B cell (primary cell): Measurements from ENCODE around the gene AKR1A1. TPM values are rescaled to one million over a fixed set of nuclear protein-coding genes. Genes with fewer than 3 reads are reported as not detected.

Experiments
- ATAC-seq: fragments of 200-7000 bp; cut with Tn5 transposase; one replicate; pipeline ENCODE4 v1.10.0; 2021; ENCODE audit warnings: low read depth, mild to moderate bottlenecking, moderate number of reproducible peaks, moderate library complexity
- CTCF ChIA-PET: fragments of 350-600 bp; sonication (Branson Sonifier 250); formaldehyde crosslinking; loops from one replicate; lab custom pipeline; 2021; ENCODE audit warnings: antibody characterized with exemption, inconsistent platforms; lab: Charles Lee
- POLR2A ChIA-PET: fragments of 350-600 bp; sonication (Branson Sonifier 250); formaldehyde crosslinking; loops from one replicate; lab custom pipeline; 2021; ENCODE audit warnings: antibody characterized with exemption; lab: Charles Lee
- DNase-seq: peaks from one replicate; pipeline ENCODE4 v3.0.0; 2013
- H2AFZ ChIP-seq: 2 replicates; pipeline ENCODE4 v1.6.1; 2012; ENCODE audit warnings: mild to moderate bottlenecking, low read depth, low read length; ENCODE audit not compliant: insufficient read depth, poor library complexity, severe bottlenecking
- H3K27ac ChIP-seq, 2 donors: 1 replicate in 1 of 2; 2 replicates in 1 of 2; pipeline ENCODE4 v1.5.1; 2012 to 2013; ENCODE audit warnings: low read length in 2 of 2, mild to moderate bottlenecking in 2 of 2, moderate library complexity in 1 of 2
- H3K27me3 ChIP-seq, 4 experiments: fragments of 200-600 bp in 1 of 4; sonication (generic) in 1 of 4; replicated peaks in 1 of 4; 1 replicate in 2 of 4; 2 replicates in 2 of 4; pipeline versions ENCODE4 v1.6.1 to v1.7.0; 2013 to 2016; ENCODE audit warnings: low read length in 3 of 4, mild to moderate bottlenecking in 2 of 4, mixed read lengths in 1 of 4, moderate library complexity in 1 of 4; ENCODE audit not compliant: insufficient read depth in 4 of 4, control insufficient read depth in 3 of 4; ENCODE audit errors: control extremely low read depth in 1 of 4
- H3K36me3 ChIP-seq, 2 experiments: replicated peaks in 1 of 2; 1 replicate in 1 of 2; 2 replicates in 1 of 2; pipeline versions ENCODE4 v1.6.1 to v1.7.1; 2013; ENCODE audit warnings: low read length in 1 of 2; ENCODE audit not compliant: insufficient read depth in 2 of 2, control insufficient read depth in 1 of 2; ENCODE audit errors: control extremely low read depth in 1 of 2, extremely low read depth in 1 of 2
- H3K4me1 ChIP-seq, 2 donors: fragments of 200-600 bp in 1 of 2; sonication (generic) in 1 of 2; 1 replicate in 1 of 2; 2 replicates in 1 of 2; pipeline versions ENCODE4 v1.5.1 to v1.6.1; 2013 to 2017; ENCODE audit warnings: low read length in 2 of 2; ENCODE audit not compliant: control insufficient read depth in 2 of 2, insufficient read depth in 2 of 2
- H3K4me2 ChIP-seq: replicated peaks from 2 replicates; pipeline ENCODE3; 2012; ENCODE audit warnings: mild to moderate bottlenecking, low read depth, low read length; ENCODE audit not compliant: poor library complexity, severe bottlenecking
- H3K4me3 ChIP-seq, 5 experiments: fragments of 200-600 bp in 1 of 5; sonication (generic) in 1 of 5; 1 replicate in 3 of 5; 2 replicates in 2 of 5; pipeline versions ENCODE4 v1.5.1 to v1.7.0; 2011 to 2016; ENCODE audit warnings: low read length in 4 of 5, mild to moderate bottlenecking in 4 of 5, low read depth in 2 of 5, control low read depth in 1 of 5, moderate library complexity in 1 of 5; ENCODE audit not compliant: insufficient read depth in 1 of 5; ENCODE audit errors: control extremely low read depth in 1 of 5, extremely low read depth in 1 of 5
- H3K79me2 ChIP-seq: fragments of 200-600 bp; sonication (generic); one replicate; pipeline ENCODE4 v1.6.0; 2016; ENCODE audit warnings: low read length; ENCODE audit not compliant: control insufficient read depth, insufficient read depth
- H3K9ac ChIP-seq: fragments of 200-600 bp; sonication (generic); 2 replicates; pipeline ENCODE4 v1.6.1; 2017; ENCODE audit warnings: mild to moderate bottlenecking, low read length, moderate library complexity
- H3K9me3 ChIP-seq, 3 donors: one replicate each; pipeline versions ENCODE4 v1.6.1 to v1.7.1; 2013; ENCODE audit warnings: low read length in 2 of 3; ENCODE audit not compliant: control insufficient read depth in 2 of 3, insufficient read depth in 1 of 3; ENCODE audit errors: control extremely low read depth in 1 of 3
- H4K20me1 ChIP-seq: 2 replicates; pipeline ENCODE4 v1.6.0; 2012; ENCODE audit warnings: mild to moderate bottlenecking, low read length; ENCODE audit not compliant: insufficient read depth, control insufficient read depth, poor library complexity, severe bottlenecking
- H3K27ac Mint-ChIP-seq: one replicate; pipeline ENCODE4 v1.8.0; 2021; ENCODE audit warnings: mixed read lengths
- H3K27me3 Mint-ChIP-seq: one replicate; pipeline ENCODE4 v1.8.0; 2021; ENCODE audit warnings: mixed read lengths
- H3K4me1 Mint-ChIP-seq: one replicate; pipeline ENCODE4 v1.8.0; 2021; ENCODE audit warnings: mixed read lengths
- H3K4me3 Mint-ChIP-seq: one replicate; pipeline ENCODE4 v1.8.0; 2021; ENCODE audit warnings: mixed read lengths
- H3K9me3 Mint-ChIP-seq: one replicate; pipeline ENCODE4 v1.8.0; 2022; ENCODE audit warnings: mixed read lengths; ENCODE audit not compliant: insufficient read depth
- EZH2 ChIP-seq: IDR thresholded peaks from 2 replicates; pipeline ENCODE4 v1.6.1; 2012; ENCODE audit warnings: borderline replicate concordance, low read depth, mild to moderate bottlenecking, moderate library complexity, low read length; ENCODE audit not compliant: insufficient read depth, poor library complexity, severe bottlenecking
- WGBS: methylation state at CpG from one replicate; pipeline ENCODE4 v1.1.5; 2013; ENCODE audit warnings: missing lambda C conversion rate; ENCODE audit not compliant: insufficient coverage; 5-methylcytosine and 5-hydroxymethylcytosine counted together
- intact Hi-C: fragments of 100-400 bp; cut with micrococcal nuclease; formaldehyde crosslinking; loops from one replicate; pipeline ENCODE4 v1.10.0; 2022
- polyA plus RNA-seq: library from polyadenylated mRNA; depleted of rRNA; stranded (reverse); fragments of >200 nt; gene quantifications from 2 replicates; pipeline ENCODE4 v1.2.3, GENCODE V29; 2012
- total RNA-seq, 2 donors: library from RNA; stranded (reverse); fragments of 120-200 nt in 1 of 2; gene quantifications; 1 replicate in 1 of 2; 2 replicates in 1 of 2; pipeline versions ENCODE4 v1.2.3 to v1.2.4, GENCODE V29; 2013 to 2022
- TF ChIP-seq, protein P1 (sequence below): fragments of 200-600 bp; IDR thresholded peaks from one replicate; pipeline ENCODE4 v1.8.0; 2022; ENCODE audit warnings: antibody characterized with exemption, mild to moderate bottlenecking

Gene AKR1A1
- total and polyA plus RNA-seq, 2 donors (not counting 1 experiment from before 2014, with no cell fraction given): 145 to 163 TPM

DNA sequence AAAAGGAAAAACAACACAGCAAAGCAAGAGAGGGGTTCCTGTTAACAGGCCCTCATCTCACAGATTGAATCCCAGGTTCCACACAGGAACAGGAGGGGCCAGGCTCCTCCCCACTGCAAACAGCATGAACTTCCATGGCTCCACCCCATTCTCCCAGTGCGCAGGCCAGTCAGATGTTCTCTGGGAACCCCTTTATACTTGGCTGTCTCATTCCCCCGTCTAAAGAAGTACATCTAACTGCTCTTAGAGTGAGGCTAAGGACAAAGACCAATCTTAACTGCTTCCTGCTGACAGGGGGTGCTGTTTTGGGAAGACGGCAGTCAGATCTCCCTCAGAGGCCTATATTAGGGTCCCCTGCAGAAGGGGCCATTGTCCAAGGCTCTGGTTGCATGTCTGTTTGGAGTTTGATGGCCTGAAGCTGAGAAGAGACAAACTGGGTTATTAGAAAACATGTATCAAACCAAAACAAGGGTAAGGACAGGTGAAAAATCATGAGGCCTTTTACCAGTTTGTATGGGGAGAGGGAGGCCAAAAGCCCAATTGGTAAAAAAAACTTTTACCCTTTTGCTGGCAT, 22.7 kb downstream of the AKR1A1 start:
- Histone ChIP-seq H4K20me1 (no peaks in the 10 kb centered on the region), H3K9ac (no peak overlapping the region), H3K79me2 (no peaks in the 10 kb centered on the region), H3K4me3 (no peak overlapping the region), H2AFZ (no peak overlapping the region), H3K27me3 (no peaks in the 10 kb centered on the region), H3K36me3 (peaks cover 0 to 22% of the 10 kb centered on the region in 2 experiments), H3K9me3 (no peaks in the 10 kb centered on the region), H3K4me2 (no peak overlapping the region), H3K4me1 (no peaks in the 10 kb centered on the region), H3K27ac (no peak overlapping the region)
- no peaks in the 10 kb centered on the region for H3K9me3 Mint-ChIP-seq
- ATAC-seq (no peak), DNase-seq (no peak)
- ChIA-PET CTCF (interaction anchor here (13.3 kb wide), 1 partner anchor 64 kb away, joined by 351 read pairs; no protein-coding TSS in a partner anchor), POLR2A (no interaction called here)
- intact Hi-C loops: no loop called here
- no peak overlapping the region for H3K4me3 Mint-ChIP-seq
- H3K27ac Mint-ChIP-seq: no peak overlapping the region
- 83% methylated on average over 2 of the region's 3 CpGs for WGBS
- H3K4me1 Mint-ChIP-seq: peaks cover 2% of the 10 kb centered on the region
- TF ChIP-seq, protein P1, sequence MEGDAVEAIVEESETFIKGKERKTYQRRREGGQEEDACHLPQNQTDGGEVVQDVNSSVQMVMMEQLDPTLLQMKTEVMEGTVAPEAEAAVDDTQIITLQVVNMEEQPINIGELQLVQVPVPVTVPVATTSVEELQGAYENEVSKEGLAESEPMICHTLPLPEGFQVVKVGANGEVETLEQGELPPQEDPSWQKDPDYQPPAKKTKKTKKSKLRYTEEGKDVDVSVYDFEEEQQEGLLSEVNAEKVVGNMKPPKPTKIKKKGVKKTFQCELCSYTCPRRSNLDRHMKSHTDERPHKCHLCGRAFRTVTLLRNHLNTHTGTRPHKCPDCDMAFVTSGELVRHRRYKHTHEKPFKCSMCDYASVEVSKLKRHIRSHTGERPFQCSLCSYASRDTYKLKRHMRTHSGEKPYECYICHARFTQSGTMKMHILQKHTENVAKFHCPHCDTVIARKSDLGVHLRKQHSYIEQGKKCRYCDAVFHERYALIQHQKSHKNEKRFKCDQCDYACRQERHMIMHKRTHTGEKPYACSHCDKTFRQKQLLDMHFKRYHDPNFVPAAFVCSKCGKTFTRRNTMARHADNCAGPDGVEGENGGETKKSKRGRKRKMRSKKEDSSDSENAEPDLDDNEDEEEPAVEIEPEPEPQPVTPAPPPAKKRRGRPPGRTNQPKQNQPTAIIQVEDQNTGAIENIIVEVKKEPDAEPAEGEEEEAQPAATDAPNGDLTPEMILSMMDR: no peak
- no peak for TF ChIP-seq EZH2
- no peaks in the 10 kb centered on the region for H3K27me3 Mint-ChIP-seq

DNA sequence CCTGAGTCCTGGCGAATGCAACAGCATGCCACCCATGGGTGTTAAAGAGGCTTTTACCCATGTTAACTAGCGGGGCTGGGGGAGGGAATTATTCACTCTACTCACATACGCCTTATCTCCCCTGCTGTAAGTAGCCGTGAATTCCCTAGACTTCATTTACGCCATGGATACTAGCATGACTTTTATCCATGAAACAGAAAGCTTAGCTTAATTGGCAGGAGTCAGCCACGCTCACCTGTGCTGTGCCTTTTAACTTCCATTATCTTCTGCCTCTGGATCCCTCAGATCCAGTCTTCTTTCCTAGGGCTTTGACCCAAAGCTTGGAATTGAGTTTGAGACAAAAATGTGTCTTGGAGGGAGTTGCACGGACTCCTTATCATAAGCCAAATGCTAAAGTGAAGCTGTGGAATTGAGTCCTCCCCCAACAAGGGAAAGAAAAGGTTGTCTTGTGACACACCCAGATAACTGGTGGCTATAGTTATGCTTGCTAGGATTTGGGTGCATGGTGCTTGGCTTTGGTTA, 23.5 kb downstream of the AKR1A1 start:
- H2AFZ ChIP-seq: no peak overlapping the region
- Mint-ChIP-seq H3K27ac (no peak overlapping the region), H3K27me3 (no peaks in the 10 kb centered on the region)

More for the DNA sequence above, 23.5 kb downstream of the AKR1A1 start:
- POLR2A ChIA-PET: no interaction called here
- Mint-ChIP-seq H3K4me3 (no peak overlapping the region), H3K9me3 (no peaks in the 10 kb centered on the region), H3K4me1 (peaks cover 2% of the 10 kb centered on the region)
- intact Hi-C loops: no loop called here
- no peak for DNase-seq
- WGBS: 94% methylated on average over 3 of the region's 7 CpGs
- H3K36me3 ChIP-seq: peaks cover 0 to 14% of the 10 kb centered on the region in 2 experiments
- TF ChIP-seq, protein P1: no peak
- no peak for TF ChIP-seq EZH2
- H4K20me1 ChIP-seq: no peaks in the 10 kb centered on the region
- H3K9me3 ChIP-seq: no peaks in the 10 kb centered on the region
- H3K79me2 ChIP-seq: no peaks in the 10 kb centered on the region
- no peaks in the 10 kb centered on the region for H3K27me3 ChIP-seq
- no peak overlapping the region for H3K27ac ChIP-seq
- CTCF ChIA-PET: interaction anchor here (1.1 to 13.3 kb wide), 2 partner anchors 65 to 214 kb away, joined by 3 to 351 read pairs; no protein-coding TSS in a partner anchor
- no peaks in the 10 kb centered on the region for H3K4me1 ChIP-seq
- no peak overlapping the region for H3K9ac ChIP-seq
- no peak overlapping the region for H3K4me3 ChIP-seq
- no peak overlapping the region for H3K4me2 ChIP-seq
- no peak for ATAC-seq
